Effector memory CD8-positive, alpha-beta T cell (primary cell): Measurements from ENCODE around the gene HLA-DPA1.

ENCODE experiments used
- ATAC-seq: fragments of 150-1000 bp; cut with Tn5 transposase; replicated peaks from 2 replicates; pipeline ENCODE4 v1.10.0; 2021; ENCODE audit warnings: mild to moderate bottlenecking, moderate library complexity
- DNase-seq, 3 experiments: peaks; one replicate each; pipeline ENCODE4 v3.0.0; 2021
- H3K27ac Mint-ChIP-seq, 2 donors: one replicate each; pipeline ENCODE4 v1.8.0; 2022; ENCODE audit warnings: mild to moderate bottlenecking in 2 of 2, mixed read lengths in 2 of 2, moderate library complexity in 2 of 2
- H3K27me3 Mint-ChIP-seq, 2 donors: one replicate each; pipeline ENCODE4 v1.8.0; 2022; ENCODE audit warnings: mixed read lengths in 2 of 2
- H3K36me3 Mint-ChIP-seq: one replicate; pipeline ENCODE4 v1.8.0; 2022; ENCODE audit warnings: mild to moderate bottlenecking, moderate library complexity, mixed read lengths; ENCODE audit not compliant: insufficient read depth
- H3K4me1 Mint-ChIP-seq, 2 donors: one replicate each; pipeline ENCODE4 v1.8.0; 2022; ENCODE audit warnings: low read depth in 2 of 2, mixed read lengths in 2 of 2
- H3K4me3 Mint-ChIP-seq, 2 donors: one replicate each; pipeline ENCODE4 v1.8.0; 2022; ENCODE audit warnings: mild to moderate bottlenecking in 2 of 2, mixed read lengths in 2 of 2, moderate library complexity in 2 of 2
- H3K9me3 Mint-ChIP-seq, 2 donors: one replicate each; pipeline ENCODE4 v1.8.0; 2022; ENCODE audit warnings: mixed read lengths in 2 of 2

HLA-DPA1 gene

GRCh38 chr6:33015798-33016197, 57.7 kb downstream of the HLA-DPA1 start:
- Mint-ChIP-seq H3K27ac (peak overlapping the region in 1 of 2 donors; percentile 5), H3K4me3 (no peak overlapping the region), H3K36me3 (no peaks in the 10 kb centered on the region), H3K27me3 (peaks cover 0 to 6% of the 10 kb centered on the region in 2 donors), H3K9me3 (no peaks in the 10 kb centered on the region), H3K4me1 (peaks cover 24 to 32% of the 10 kb centered on the region in 2 donors)
- no peak for DNase-seq
- no peak for ATAC-seq

- H3K4me1 Mint-ChIP-seq = peaks cover 24 to 31% of the 10 kb centered on the region in 2 donors
- no peaks in the 10 kb centered on the region for H3K9me3 Mint-ChIP-seq
- H3K27me3 Mint-ChIP-seq = peaks cover 0 to 6% of the 10 kb centered on the region in 2 donors
- H3K4me3 Mint-ChIP-seq = no peak overlapping the region
- ATAC-seq (peak; percentile 75), DNase-seq (peak; percentile 70 to 75 (median 72))
- no peak overlapping the region for H3K27ac Mint-ChIP-seq
- no peaks in the 10 kb centered on the region for H3K36me3 Mint-ChIP-seq
These were observed 58.4 kb downstream of the HLA-DPA1 start for GRCh38 chr6:33014841-33015634.
